Trophoblast cell (in vitro differentiated cells and primary cell): Measurements from ENCODE around the gene MYRIP.

ENCODE experiments used
- DNase-seq, 2 donors: peaks; one replicate each; pipeline ENCODE4 v3.0.0-alpha.2; 2016
- H2AFZ ChIP-seq: 2 replicates; pipeline ENCODE4 v1.6.1; 2013; ENCODE audit warnings: low read length, moderate library complexity, mild to moderate bottlenecking; ENCODE audit not compliant: insufficient read depth, poor library complexity
- H2AK5ac ChIP-seq: 2 replicates; pipeline ENCODE4 v1.6.1; 2013; ENCODE audit warnings: mild to moderate bottlenecking, low read length
- H2BK120ac ChIP-seq: 2 replicates; pipeline ENCODE4 v1.6.1; 2013; ENCODE audit warnings: low read length, mild to moderate bottlenecking, moderate library complexity; ENCODE audit not compliant: insufficient read depth, poor library complexity
- H2BK12ac ChIP-seq: 2 replicates; pipeline ENCODE4 v1.6.1; 2013; ENCODE audit warnings: mild to moderate bottlenecking, low read length, moderate library complexity
- H2BK5ac ChIP-seq: 2 replicates; pipeline ENCODE4 v1.6.1; 2013; ENCODE audit warnings: low read length, low read depth, moderate library complexity, mild to moderate bottlenecking; ENCODE audit not compliant: poor library complexity
- H3K14ac ChIP-seq: 2 replicates; pipeline ENCODE4 v1.6.1; 2013; ENCODE audit warnings: mild to moderate bottlenecking, low read length
- H3K18ac ChIP-seq: 2 replicates; pipeline ENCODE4 v1.6.1; 2013; ENCODE audit warnings: mild to moderate bottlenecking, low read length
- H3K23ac ChIP-seq: 2 replicates; pipeline ENCODE4 v1.6.1; 2013; ENCODE audit warnings: low read length
- H3K27ac ChIP-seq: 2 replicates; pipeline ENCODE4 v1.5.1; 2013; ENCODE audit warnings: low read depth, mild to moderate bottlenecking, inconsistent platforms, low read length, moderate library complexity
- H3K27me3 ChIP-seq: 2 replicates; pipeline ENCODE4 v1.6.1; 2013; ENCODE audit warnings: inconsistent platforms, mild to moderate bottlenecking, low read length, moderate library complexity; ENCODE audit not compliant: insufficient read depth
- H3K36me3 ChIP-seq, 2 experiments: 1 replicate in 1 of 2; 2 replicates in 1 of 2; pipeline ENCODE4 v1.6.1; 2013; ENCODE audit warnings: low read length in 2 of 2, mild to moderate bottlenecking in 2 of 2, moderate library complexity in 1 of 2; ENCODE audit not compliant: insufficient read depth in 2 of 2, control insufficient read depth in 1 of 2
- H3K4ac ChIP-seq: 2 replicates; pipeline ENCODE4 v1.6.1; 2013; ENCODE audit warnings: low read depth, mild to moderate bottlenecking, low read length, moderate library complexity
- H3K4me1 ChIP-seq, 2 experiments: 1 replicate in 1 of 2; 2 replicates in 1 of 2; pipeline ENCODE4 v1.6.1; 2013; ENCODE audit warnings: low read length in 2 of 2, mild to moderate bottlenecking in 2 of 2, moderate library complexity in 1 of 2; ENCODE audit not compliant: insufficient read depth in 2 of 2, control insufficient read depth in 1 of 2
- H3K4me2 ChIP-seq: 2 replicates; pipeline ENCODE4 v1.6.1; 2013; ENCODE audit warnings: inconsistent platforms, mild to moderate bottlenecking, low read length, moderate library complexity
- H3K4me3 ChIP-seq: 2 replicates; pipeline ENCODE4 v1.5.1; 2013; ENCODE audit warnings: mild to moderate bottlenecking, low read depth, low read length, inconsistent platforms
- H3K79me1 ChIP-seq: one replicate; pipeline ENCODE4 v1.6.1; 2013; ENCODE audit warnings: low read length
- H3K79me2 ChIP-seq: 2 replicates; pipeline ENCODE4 v1.6.1; 2013; ENCODE audit warnings: low read length, mild to moderate bottlenecking; ENCODE audit not compliant: control insufficient read depth, insufficient read depth, poor library complexity
- H3K9ac ChIP-seq: 2 replicates; pipeline ENCODE4 v1.6.1; 2013; ENCODE audit warnings: mild to moderate bottlenecking, low read length
- H3K9me3 ChIP-seq: 2 replicates; pipeline ENCODE4 v1.6.1; 2013; ENCODE audit warnings: low read depth, mild to moderate bottlenecking, control low read depth, inconsistent platforms, low read length; ENCODE audit not compliant: insufficient read depth
- H4K12ac ChIP-seq: 2 replicates; pipeline ENCODE4 v1.6.1; 2013; ENCODE audit warnings: low read depth, mild to moderate bottlenecking, low read length, moderate library complexity
- H4K8ac ChIP-seq: 2 replicates; pipeline ENCODE4 v1.6.1; 2013; ENCODE audit warnings: low read depth, mild to moderate bottlenecking, low read length, moderate library complexity
- H4K91ac ChIP-seq: one replicate; pipeline ENCODE4 v1.6.1; 2013; ENCODE audit warnings: low read depth, mild to moderate bottlenecking, low read length, moderate library complexity
- WGBS: extraction: QIAGEN DNeasy Blood & Tissue Kit; methylation state at CpG from one replicate; pipeline ENCODE4 v1.1.7; 2013; ENCODE audit warnings: missing lambda C conversion rate; ENCODE audit not compliant: insufficient read length, insufficient coverage; ENCODE audit errors: extremely low coverage; 5-methylcytosine and 5-hydroxymethylcytosine counted together

MYRIP gene

DNA sequence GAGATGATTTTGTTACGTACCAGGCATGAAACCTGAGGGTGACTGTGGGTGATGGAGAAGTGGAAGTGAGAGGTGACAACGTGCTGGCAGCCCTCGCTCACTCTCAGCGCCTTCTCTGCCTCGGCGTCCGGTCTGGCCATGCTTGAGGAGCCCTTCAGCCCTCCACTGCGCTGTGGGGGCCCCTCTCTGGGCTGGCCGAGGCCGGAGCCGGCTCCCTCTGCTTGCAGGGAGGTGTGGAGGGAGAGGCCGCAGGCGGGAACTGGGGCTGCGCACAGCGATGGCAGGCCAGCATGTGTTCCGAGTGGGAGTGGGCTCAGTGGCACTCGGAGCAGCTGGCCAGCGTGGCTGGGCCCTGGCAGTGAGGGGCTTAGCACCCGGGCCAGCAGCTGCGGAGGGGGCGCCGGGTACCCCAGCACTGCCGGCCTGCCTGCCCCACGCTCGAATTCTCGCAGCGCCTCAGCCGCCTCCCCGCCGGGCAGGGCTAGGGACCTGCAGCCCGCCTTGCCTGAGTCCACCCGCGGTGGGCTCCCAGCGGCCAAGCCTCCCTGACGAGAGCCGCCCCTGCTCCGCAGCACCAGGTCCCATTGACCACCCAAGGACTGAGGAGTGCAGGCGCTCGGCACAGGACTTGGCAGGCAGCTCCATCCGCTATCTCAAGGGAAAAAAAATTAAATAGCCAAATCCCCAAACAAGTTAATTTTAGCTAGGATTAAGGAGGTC lies 29.7 kb upstream of the MYRIP start:
- H3K23ac ChIP-seq: no peak overlapping the region
- H3K9ac ChIP-seq: no peak overlapping the region
- no peak overlapping the region for H2BK120ac ChIP-seq
- no peak overlapping the region for H3K4me3 ChIP-seq
- H3K27me3 ChIP-seq: no peaks in the 10 kb centered on the region
- no peaks in the 10 kb centered on the region for H3K79me1 ChIP-seq
- no peak overlapping the region for H4K12ac ChIP-seq
- H3K4me2 ChIP-seq: no peak overlapping the region
- H2AFZ ChIP-seq: no peak overlapping the region
- H3K18ac ChIP-seq: no peak overlapping the region
- no CpG with 5 or more reads among the region's 40 CpGs for WGBS
- no peak overlapping the region for H3K4ac ChIP-seq
- H4K8ac ChIP-seq: no peak overlapping the region
- no peak overlapping the region for H2AK5ac ChIP-seq
- no peak overlapping the region for H2BK5ac ChIP-seq
- H3K79me2 ChIP-seq: no peaks in the 10 kb centered on the region
- no peak overlapping the region for H3K14ac ChIP-seq
- no peak overlapping the region for H4K91ac ChIP-seq
- H3K4me1 ChIP-seq: no peaks in the 10 kb centered on the region
- no peak for DNase-seq
- no peak overlapping the region for H3K27ac ChIP-seq
- peaks cover 1% of the 10 kb centered on the region for H3K9me3 ChIP-seq
- H2BK12ac ChIP-seq: no peak overlapping the region
- no peaks in the 10 kb centered on the region for H3K36me3 ChIP-seq

DNA sequence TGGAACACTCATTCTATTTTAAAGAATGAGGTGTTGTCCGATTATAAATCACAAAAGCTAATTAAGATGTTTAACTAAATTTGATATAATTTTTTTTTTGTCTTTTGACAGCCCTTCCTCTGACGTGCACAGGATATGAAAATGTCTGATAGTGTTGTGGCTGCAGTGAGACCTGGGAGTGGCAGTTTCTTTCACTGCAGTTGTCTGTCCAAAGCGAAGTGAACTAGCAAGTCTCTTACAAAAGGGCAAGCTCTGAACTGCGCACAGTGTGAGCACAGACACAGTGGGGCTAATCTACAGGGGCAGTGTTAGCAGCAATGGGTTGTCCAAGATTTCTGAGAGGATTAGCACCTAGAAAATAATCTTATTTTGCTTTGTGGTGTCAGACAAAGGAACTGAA lies 29.1 kb upstream of the MYRIP start:
- H3K4me3 ChIP-seq: no peak overlapping the region
- no peak overlapping the region for H3K14ac ChIP-seq
- peaks cover 1% of the 10 kb centered on the region for H3K9me3 ChIP-seq
- H3K79me2 ChIP-seq: no peaks in the 10 kb centered on the region
- no peak overlapping the region for H3K9ac ChIP-seq
- no peak overlapping the region for H4K91ac ChIP-seq
- no peak overlapping the region for H3K4me2 ChIP-seq
- no peak overlapping the region for H3K27ac ChIP-seq
- H3K36me3 ChIP-seq: no peaks in the 10 kb centered on the region
- H3K79me1 ChIP-seq: no peaks in the 10 kb centered on the region
- H3K18ac ChIP-seq: no peak overlapping the region
- H3K4ac ChIP-seq: no peak overlapping the region
- H2BK120ac ChIP-seq: no peak overlapping the region
- H3K27me3 ChIP-seq: no peaks in the 10 kb centered on the region
- no peak overlapping the region for H2AFZ ChIP-seq
- WGBS: no CpG with 5 or more reads among the region's 4 CpGs
- no peak overlapping the region for H2BK12ac ChIP-seq
- H2BK5ac ChIP-seq: no peak overlapping the region
- no peak overlapping the region for H4K12ac ChIP-seq
- no peak overlapping the region for H3K23ac ChIP-seq
- no peak for DNase-seq
- H2AK5ac ChIP-seq: no peak overlapping the region
- H4K8ac ChIP-seq: no peak overlapping the region
- no peaks in the 10 kb centered on the region for H3K4me1 ChIP-seq

GRCh38 chr3:39781025-39781424 lies 28.4 kb upstream of the MYRIP start:
- no CpG with 5 or more reads among the region's 1 CpG for WGBS
- Histone ChIP-seq H3K9me3 (peaks cover 1% of the 10 kb centered on the region), H3K9ac (no peak overlapping the region), H3K4me3 (no peak overlapping the region), H2AFZ (no peak overlapping the region), H3K18ac (no peak overlapping the region), H2BK120ac (no peak overlapping the region), H3K14ac (no peak overlapping the region), H4K12ac (no peak overlapping the region), H2BK12ac (no peak overlapping the region), H3K4me1 (no peaks in the 10 kb centered on the region), H4K8ac (no peak overlapping the region), H3K27ac (no peak overlapping the region), H3K79me1 (no peaks in the 10 kb centered on the region), H2BK5ac (no peak overlapping the region), H3K27me3 (no peaks in the 10 kb centered on the region), H3K4me2 (no peak overlapping the region), H3K4ac (no peak overlapping the region), H3K23ac (no peak overlapping the region), H2AK5ac (no peak overlapping the region), H3K79me2 (no peaks in the 10 kb centered on the region), H4K91ac (no peak overlapping the region), H3K36me3 (no peaks in the 10 kb centered on the region)
- no peak for DNase-seq

DNA sequence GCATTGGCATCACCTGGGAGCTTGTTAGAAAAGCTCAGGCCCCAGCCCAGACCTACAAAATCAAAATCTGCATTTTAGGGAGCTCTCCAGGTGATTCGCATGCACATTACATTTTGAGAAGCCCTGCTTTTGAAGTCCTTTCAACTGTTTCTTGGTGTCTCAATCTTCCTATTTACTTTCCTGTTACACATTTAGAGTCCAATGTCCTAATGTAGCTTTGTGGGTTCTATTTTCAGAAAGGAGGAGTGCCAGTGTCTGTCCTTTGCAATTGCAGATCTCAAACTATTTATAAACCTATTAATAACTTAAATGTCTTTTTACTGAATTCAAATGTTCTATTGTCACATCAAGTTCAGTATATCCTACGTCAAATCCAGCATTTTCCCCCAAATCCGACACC lies 27.8 kb upstream of the MYRIP start:
- 100% methylated on average over 2 of the region's 3 CpGs for WGBS
- no peak overlapping the region for H3K4me3 ChIP-seq
- no peak overlapping the region for H3K4me2 ChIP-seq
- no peak overlapping the region for H3K23ac ChIP-seq
- H3K4me1 ChIP-seq: no peaks in the 10 kb centered on the region
- no peak overlapping the region for H2AK5ac ChIP-seq
- no peaks in the 10 kb centered on the region for H3K36me3 ChIP-seq
- no peak overlapping the region for H2BK12ac ChIP-seq
- no peak for DNase-seq
- peaks cover 1% of the 10 kb centered on the region for H3K9me3 ChIP-seq
- H3K79me1 ChIP-seq: no peaks in the 10 kb centered on the region
- no peaks in the 10 kb centered on the region for H3K79me2 ChIP-seq
- H3K27me3 ChIP-seq: no peaks in the 10 kb centered on the region
- H2BK120ac ChIP-seq: no peak overlapping the region
- H4K12ac ChIP-seq: no peak overlapping the region
- H3K9ac ChIP-seq: no peak overlapping the region
- H2BK5ac ChIP-seq: no peak overlapping the region
- no peak overlapping the region for H3K14ac ChIP-seq
- no peak overlapping the region for H2AFZ ChIP-seq
- H3K4ac ChIP-seq: no peak overlapping the region
- H3K27ac ChIP-seq: no peak overlapping the region
- H4K91ac ChIP-seq: no peak overlapping the region
- no peak overlapping the region for H4K8ac ChIP-seq
- H3K18ac ChIP-seq: no peak overlapping the region
